Ovary (tissue), 9 donors: Measurements from ENCODE around the gene SPINK14. TPM values are rescaled to one million over a fixed set of nuclear protein-coding genes. Genes with fewer than 3 reads are reported as not detected.

Experiments used
- DNase-seq, 5 donors: peaks; one replicate each; pipeline ENCODE4 v3.0.0-alpha.2; 2019 to 2020
- H3K27ac ChIP-seq, 2 donors: fragments of 200-600 bp; one replicate each; pipeline versions ENCODE4 v1.5.1 to v1.8.0; 2019 to 2022
- H3K27me3 ChIP-seq: fragments of 200-600 bp; one replicate; pipeline ENCODE4 v1.8.0; 2022
- H3K36me3 ChIP-seq: fragments of 200-600 bp; sonication (generic); one replicate; pipeline ENCODE4 v1.5.1; 2019
- H3K4me1 ChIP-seq: one replicate; pipeline ENCODE4 v1.8.1; 2013; ENCODE audit warnings: mild to moderate bottlenecking, moderate library complexity; ENCODE audit not compliant: insufficient read depth
- H3K4me3 ChIP-seq: fragments of 200-600 bp; sonication (generic); one replicate; pipeline ENCODE4 v1.5.1; 2017
- H3K9me3 ChIP-seq, 2 donors: fragments of 200-600 bp in 1 of 2; sonication (generic) in 1 of 2; one replicate each; pipeline versions ENCODE4 v1.5.1 to v1.8.1; 2013 to 2019; ENCODE audit warnings: mild to moderate bottlenecking in 1 of 2, moderate library complexity in 1 of 2
- EP300 ChIP-seq: sonication (generic); formaldehyde crosslinking; IDR thresholded peaks from one replicate; pipeline ENCODE4 v1.6.1; 2017; ENCODE audit warnings: antibody characterized with exemption
- POLR2A ChIP-seq: fragments of 450-650 bp; IDR thresholded peaks from one replicate; pipeline ENCODE4 v1.6.1; 2017; ENCODE audit warnings: antibody characterized with exemption, mild to moderate bottlenecking, moderate library complexity
- WGBS, 3 donors: extraction: QIAGEN DNeasy Blood & Tissue Kit in 1 of 3; methylation state at CpG; one replicate each; pipeline versions ENCODE4 v1.1.5 to v1.1.7; 2013 to 2017; 5-methylcytosine and 5-hydroxymethylcytosine counted together
- intact Hi-C, 4 donors: fragments of 100-400 bp; cut with DNase I; formaldehyde crosslinking; loops; one replicate each; pipeline versions ENCODE4 v1.11.0 to v1.15.1; 2022 to 2023
- polyA plus RNA-seq, 2 donors: library from polyadenylated mRNA; stranded (reverse); fragments of 200-250 nt in 1 of 2; fragments of 350-450 nt in 1 of 2; fragmentation: Illumina TruSeq in 1 of 2; extraction: RNeasy Lipid Tissue Mini Kit (QIAGEN cat#74804) in 1 of 2; gene quantifications; one replicate each; pipeline ENCODE4 v1.2.3, GENCODE V29; 2013 to 2014
- total RNA-seq, 7 donors: library from RNA; depleted of rRNA in 2 of 7; stranded (reverse); fragments of >200 nt in 2 of 7; fragmentation: NEBNext Ultra II Directional in 3 of 7; extraction: Animal tissue kit (Norgen Biotek cat#: 25700) in 3 of 7; gene quantifications; one replicate each; pipeline versions ENCODE4 v1.1.0 to v1.2.4, GENCODE V29; 2016 to 2023
- TF ChIP-seq, protein P1 (sequence below), 3 donors: fragments of 450-650 bp in 2 of 3; fragments of 200-600 bp in 1 of 3; IDR thresholded peaks; one replicate each; pipeline versions ENCODE4 v1.5.1 to v1.8.0; 2016 to 2022; ENCODE audit warnings: antibody characterized with exemption in 3 of 3, mild to moderate bottlenecking in 1 of 3
- donor health status: DM: no; HTN: no; CAD: no; lungs with moderate emphysema.
- donor health status: DM: no; HTN: no; CAD: no.
- donor health status: Bipolar disorder and iron deficiency.
- donor health status: DM: yes; HTN: yes; CAD: no.
- donor health status: DM: no; HTN: no; CAD: no.
- donor health status: DM: yes; HTN: yes; CAD: no.

Gene SPINK14
- total and polyA plus RNA-seq, 9 donors, result not detected

GRCh38 chr5:148201151-148201550, 32.8 kb downstream of the SPINK14 start:
- no peak for DNase-seq
- intact Hi-C loops, result no loop called here
- no peak overlapping the region for H3K4me3 ChIP-seq
- TF ChIP-seq, protein P1, sequence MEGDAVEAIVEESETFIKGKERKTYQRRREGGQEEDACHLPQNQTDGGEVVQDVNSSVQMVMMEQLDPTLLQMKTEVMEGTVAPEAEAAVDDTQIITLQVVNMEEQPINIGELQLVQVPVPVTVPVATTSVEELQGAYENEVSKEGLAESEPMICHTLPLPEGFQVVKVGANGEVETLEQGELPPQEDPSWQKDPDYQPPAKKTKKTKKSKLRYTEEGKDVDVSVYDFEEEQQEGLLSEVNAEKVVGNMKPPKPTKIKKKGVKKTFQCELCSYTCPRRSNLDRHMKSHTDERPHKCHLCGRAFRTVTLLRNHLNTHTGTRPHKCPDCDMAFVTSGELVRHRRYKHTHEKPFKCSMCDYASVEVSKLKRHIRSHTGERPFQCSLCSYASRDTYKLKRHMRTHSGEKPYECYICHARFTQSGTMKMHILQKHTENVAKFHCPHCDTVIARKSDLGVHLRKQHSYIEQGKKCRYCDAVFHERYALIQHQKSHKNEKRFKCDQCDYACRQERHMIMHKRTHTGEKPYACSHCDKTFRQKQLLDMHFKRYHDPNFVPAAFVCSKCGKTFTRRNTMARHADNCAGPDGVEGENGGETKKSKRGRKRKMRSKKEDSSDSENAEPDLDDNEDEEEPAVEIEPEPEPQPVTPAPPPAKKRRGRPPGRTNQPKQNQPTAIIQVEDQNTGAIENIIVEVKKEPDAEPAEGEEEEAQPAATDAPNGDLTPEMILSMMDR (IDR thresholded peaks at IDR 0.05), result no peak
- TF ChIP-seq EP300 (no peak), POLR2A (no peak)
- H3K36me3 ChIP-seq, result no peaks in the 10 kb centered on the region
- 88 to 89% (median 88%) methylated on average over 2 of the region's 2 CpGs for WGBS, 3 donors
- no peaks in the 10 kb centered on the region for H3K27me3 ChIP-seq
- peaks cover 1% of the 10 kb centered on the region for H3K4me1 ChIP-seq
- no peak overlapping the region for H3K27ac ChIP-seq
- H3K9me3 ChIP-seq, result no peaks in the 10 kb centered on the region

GRCh38 chr5:148202531-148203203, 34.3 kb downstream of the SPINK14 start, which contains the start of gene SPINK6:
Gene SPINK6 (plus strand): TSS chr5:148203042. CDS start chr5:148203097, 55 bp downstream.
- H3K4me3 ChIP-seq, result no peak within 1 kb of the TSS
- intact Hi-C loops, result no loop called here
- no peak for TF ChIP-seq POLR2A
- TF ChIP-seq, protein P1 (IDR thresholded peaks at IDR 0.05), result no peak
- no peak for TF ChIP-seq EP300
- no peaks in the 10 kb centered on the region for H3K36me3 ChIP-seq
- 94 to 99% (median 96%) methylated on average over 2 of the region's 2 CpGs for WGBS, 3 donors
- H3K27me3 ChIP-seq, result no peaks in the 10 kb centered on the region
- no peak within 1 kb of the TSS for H3K27ac ChIP-seq
- DNase-seq, result no peak
- no peaks in the 10 kb centered on the region for H3K9me3 ChIP-seq
- peaks cover 1% of the 10 kb centered on the region for H3K4me1 ChIP-seq

GRCh38 chr5:148205044-148205806, 36.9 kb downstream of the SPINK14 start:
- TF ChIP-seq, protein P1 (IDR thresholded peaks at IDR 0.05), result no peak
- no peak for TF ChIP-seq POLR2A
- TF ChIP-seq EP300, result no peak
- 22 to 27% (median 23%) methylated on average over 4 of the region's 4 CpGs for WGBS, 3 donors
- no peak overlapping the region for H3K4me3 ChIP-seq
- no peaks in the 10 kb centered on the region for H3K27me3 ChIP-seq
- intact Hi-C loops, result no loop called here
- H3K4me1 ChIP-seq, result peaks cover 1% of the 10 kb centered on the region
- H3K9me3 ChIP-seq, result no peaks in the 10 kb centered on the region
- peak in 1 of 5 donors; percentile 18 for DNase-seq
- no peak overlapping the region for H3K27ac ChIP-seq
- H3K36me3 ChIP-seq, result no peaks in the 10 kb centered on the region

DNA sequence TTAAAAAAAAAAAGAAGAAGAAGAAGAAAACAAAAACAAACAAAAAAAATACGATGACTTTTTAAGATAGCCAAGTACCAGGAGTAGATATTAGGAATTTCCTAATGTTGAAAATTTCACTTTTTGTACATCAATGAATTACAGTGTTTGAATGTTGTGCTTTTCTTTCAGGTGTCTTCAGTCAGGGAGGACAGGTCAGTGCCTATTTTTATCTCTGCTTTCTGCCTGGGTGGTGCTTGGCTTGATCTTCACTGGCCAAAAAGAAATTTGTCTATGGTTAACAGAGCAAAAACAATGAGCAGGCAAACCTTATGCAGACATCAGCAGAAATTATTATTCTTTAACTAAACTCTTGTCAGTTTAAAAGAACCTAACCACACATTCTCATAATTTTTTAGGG, 37.5 kb downstream of the SPINK14 start:
- no peak for DNase-seq
- Histone ChIP-seq H3K27me3 (no peaks in the 10 kb centered on the region), H3K36me3 (no peaks in the 10 kb centered on the region), H3K4me1 (peaks cover 1% of the 10 kb centered on the region), H3K9me3 (no peaks in the 10 kb centered on the region), H3K27ac (no peak overlapping the region), H3K4me3 (no peak overlapping the region)
- intact Hi-C loops, result no loop called here
- WGBS, 3 donors, result 4 to 19% (median 11%) methylated on average over 1 of the region's 1 CpG
- no peak for TF ChIP-seq POLR2A
- TF ChIP-seq EP300, result no peak
- TF ChIP-seq, protein P1 (IDR thresholded peaks at IDR 0.05), result no peak
